ENCODE measurements around the gene DISP3. TPM values are rescaled to one million over a fixed set of nuclear protein-coding genes. Genes with fewer than 3 reads are reported as not detected.

DISP3 gene
- total RNA-seq, 1 experiment from 2014 or later = 1.1 TPM

DNA sequence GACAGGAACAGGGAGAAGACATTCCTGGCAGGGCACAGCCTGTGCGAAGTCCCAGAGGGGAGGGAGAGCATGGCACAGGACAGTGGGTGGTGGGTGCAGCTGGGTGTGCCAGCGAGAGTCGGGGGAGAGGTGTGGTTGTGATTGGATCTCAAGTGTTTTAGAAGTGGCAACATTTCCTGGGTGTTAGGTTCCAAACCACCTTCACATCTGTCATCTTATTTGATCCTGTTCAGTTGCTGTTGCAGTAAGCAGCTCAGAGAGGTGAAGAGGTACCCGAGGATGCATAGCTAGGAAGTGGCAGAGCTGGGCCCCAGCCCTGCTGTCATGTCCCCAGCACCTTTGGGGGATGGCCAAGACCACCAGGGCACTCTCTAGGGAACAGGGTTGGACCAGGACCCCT, 22.0 kb upstream of the DISP3 start:
- H3K27me3 ChIP-seq (ENCODE audit: control insufficient read depth, insufficient read depth, low read length) = peaks cover 6% of the 10 kb centered on the region
- no TSS peak for BruUV-seq (replicated peaks)
- DNase-seq (ENCODE audit: low read depth, low spot score) (no peak), ATAC-seq (no peak)
- TF ChIP-seq REST (IDR thresholded peaks at IDR 0.05; ENCODE audit: insufficient read depth in 1 of 2, low read depth in 2 of 2, low read length in 1 of 2) = no peak
- no peak for TF ChIP-seq TCF7L2 (IDR thresholded peaks at IDR 0.05; ENCODE audit: low read depth, low read length)
- no peak for TF ChIP-seq POLR2AphosphoS5 (IDR thresholded peaks at IDR 0.05; ENCODE audit: low read depth, low read length)
- no peak for TF ChIP-seq CTCF (IDR thresholded peaks at IDR 0.05)
- TF ChIP-seq SIN3A (IDR thresholded peaks at IDR 0.05; ENCODE audit: borderline replicate concordance, insufficient read depth, low read depth, low read length) = no peak
- in situ Hi-C loops (cut with HindIII; ENCODE audit: low pct_unique_long_range_greater_than_20kb, low sequenced_read_pairs) (no loop called here), intact Hi-C loops (cut with micrococcal nuclease; ENCODE audit: unreplicated experiment) (no loop called here)
- H3K36me3 ChIP-seq (ENCODE audit: control insufficient read depth, insufficient read depth, low read length) = no peaks in the 10 kb centered on the region
- CTCF ChIA-PET = no interaction called here
- no peaks in the 10 kb centered on the region for H3K9me3 ChIP-seq (ENCODE audit: control insufficient read depth, insufficient read depth, low read depth, low read length)
- H3K4me3 ChIP-seq (ENCODE audit: low read depth in 2 of 2, low read length in 2 of 2) = no peak overlapping the region
- POLR2A ChIA-PET = no interaction called here
- H3K27ac ChIP-seq (ENCODE audit: low read length) = no peak overlapping the region
- no peaks in the 10 kb centered on the region; the same call in 1 of the 2 replicates for H3K4me1 ChIP-seq (ENCODE audit: control insufficient read depth, insufficient read depth, low read length)

DNA sequence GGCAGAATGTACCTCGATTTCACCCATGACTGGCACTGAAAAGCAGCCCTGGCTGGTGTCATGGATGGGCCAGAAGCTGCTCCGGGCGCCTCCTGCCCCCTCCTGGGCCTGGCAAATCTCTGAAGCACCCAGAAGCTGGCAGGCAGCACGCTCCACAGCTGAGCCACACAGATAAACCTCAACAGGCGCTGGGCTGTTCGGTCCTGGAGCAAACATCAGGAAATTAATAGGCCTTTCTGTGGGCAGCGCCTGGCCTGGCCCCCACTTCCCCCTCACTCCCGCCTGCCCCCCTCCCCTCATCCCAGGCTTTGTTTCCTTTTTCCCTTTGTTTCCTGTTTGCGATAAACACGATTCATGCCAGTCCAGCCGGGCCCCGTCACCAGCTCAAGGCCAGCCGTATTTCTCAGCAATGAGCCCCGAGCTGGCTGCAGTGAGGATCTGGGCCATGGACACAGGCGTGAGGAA, 20.1 kb upstream of the DISP3 start:
- intact Hi-C loops (cut with micrococcal nuclease; ENCODE audit: unreplicated experiment) = no loop called here
- H3K36me3 ChIP-seq (ENCODE audit: control insufficient read depth, insufficient read depth, low read length) = no peaks in the 10 kb centered on the region
- TF ChIP-seq POLR2AphosphoS5 (IDR thresholded peaks at IDR 0.05; ENCODE audit: low read depth, low read length) (no peak), REST (IDR thresholded peaks at IDR 0.05; ENCODE audit: insufficient read depth in 1 of 2, low read depth in 2 of 2, low read length in 1 of 2) (no peak), CTCF (IDR thresholded peaks at IDR 0.05) (no peak), SIN3A (IDR thresholded peaks at IDR 0.05; ENCODE audit: borderline replicate concordance, insufficient read depth, low read depth, low read length) (no peak), TCF7L2 (IDR thresholded peaks at IDR 0.05; ENCODE audit: low read depth, low read length) (no peak)
- in situ Hi-C loops (cut with HindIII; ENCODE audit: low pct_unique_long_range_greater_than_20kb, low sequenced_read_pairs) = no loop called here
- DNase-seq (ENCODE audit: low read depth, low spot score) (no peak), ATAC-seq (no peak)
- no peak overlapping the region for H3K4me3 ChIP-seq (ENCODE audit: low read depth in 2 of 2, low read length in 2 of 2)
- H3K4me1 ChIP-seq (ENCODE audit: control insufficient read depth, insufficient read depth, low read length) = no peaks in the 10 kb centered on the region; the same call in 1 of the 2 replicates
- peaks cover 7% of the 10 kb centered on the region for H3K27me3 ChIP-seq (ENCODE audit: control insufficient read depth, insufficient read depth, low read length)
- no peak overlapping the region for H3K27ac ChIP-seq (ENCODE audit: low read length)
- no peaks in the 10 kb centered on the region for H3K9me3 ChIP-seq (ENCODE audit: control insufficient read depth, insufficient read depth, low read depth, low read length)
- ChIA-PET POLR2A (no interaction called here), CTCF (interaction anchor here (0.5 to 0.7 kb wide), 3 partner anchors 16 to 95 kb away, joined by 3 to 5 read pairs (median 5); no protein-coding TSS in a partner anchor)
- no TSS peak for BruUV-seq (replicated peaks)
